ENCODE data around the gene TRIB2. TPM values are rescaled to one million over a fixed set of nuclear protein-coding genes. Genes with fewer than 3 reads are reported as not detected.

Gene TRIB2
- total RNA-seq, 1 donor from 2014 or later, result 90.9 TPM

DNA sequence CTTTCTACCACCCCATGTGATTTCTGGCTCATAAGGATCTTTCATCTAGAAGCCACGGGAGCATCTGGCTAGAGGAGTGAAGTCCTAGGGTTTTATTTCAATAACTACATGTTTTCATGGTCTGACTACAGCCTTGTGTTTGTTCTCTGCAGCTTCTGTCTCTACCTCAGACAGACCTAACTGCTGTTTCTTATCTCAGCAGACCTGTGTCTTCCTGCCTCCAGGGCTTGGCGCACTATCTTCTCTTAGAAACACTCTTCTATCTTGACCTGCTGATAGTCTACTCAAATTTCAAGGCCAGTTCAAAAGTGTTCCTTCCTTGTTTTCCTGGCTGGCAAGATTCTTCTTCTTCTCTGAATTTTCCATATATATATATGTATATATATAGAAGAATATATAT lies 11.0 kb upstream of the TRIB2 start:
- Mint-ChIP-seq H3K9me3 (peaks cover 8% of the 10 kb centered on the region), H3K4me1 (ENCODE audit: unreplicated experiment) (peaks cover 12% of the 10 kb centered on the region), H3K4me3 (no peak overlapping the region), H3K27ac (no peak overlapping the region), H3K36me3 (no peaks in the 10 kb centered on the region), H3K27me3 (no peaks in the 10 kb centered on the region)
- TF ChIP-seq CTCF (conservative IDR thresholded peaks at IDR 0.05), result no peak
- DNase-seq (ENCODE audit: extremely low spot score, unreplicated experiment), result no peak

GRCh38 chr2:12708508-12709206 lies 8.1 kb upstream of the TRIB2 start:
- no peak for TF ChIP-seq CTCF (conservative IDR thresholded peaks at IDR 0.05)
- DNase-seq (ENCODE audit: extremely low spot score, unreplicated experiment), result no peak
- Mint-ChIP-seq H3K9me3 (peaks cover 13% of the 10 kb centered on the region), H3K4me1 (ENCODE audit: unreplicated experiment) (peaks cover 5% of the 10 kb centered on the region), H3K27ac (no peak overlapping the region), H3K36me3 (no peaks in the 10 kb centered on the region), H3K27me3 (no peaks in the 10 kb centered on the region), H3K4me3 (no peak overlapping the region)

GRCh38 chr2:12709207-12709522 lies 7.6 kb upstream of the TRIB2 start:
- Mint-ChIP-seq H3K9me3 (peaks cover 13% of the 10 kb centered on the region), H3K27ac (no peak overlapping the region), H3K27me3 (no peaks in the 10 kb centered on the region), H3K4me3 (no peak overlapping the region), H3K36me3 (no peaks in the 10 kb centered on the region), H3K4me1 (ENCODE audit: unreplicated experiment) (peaks cover 5% of the 10 kb centered on the region)
- no peak for TF ChIP-seq CTCF (conservative IDR thresholded peaks at IDR 0.05)
- no peak for DNase-seq (ENCODE audit: extremely low spot score, unreplicated experiment)

DNA sequence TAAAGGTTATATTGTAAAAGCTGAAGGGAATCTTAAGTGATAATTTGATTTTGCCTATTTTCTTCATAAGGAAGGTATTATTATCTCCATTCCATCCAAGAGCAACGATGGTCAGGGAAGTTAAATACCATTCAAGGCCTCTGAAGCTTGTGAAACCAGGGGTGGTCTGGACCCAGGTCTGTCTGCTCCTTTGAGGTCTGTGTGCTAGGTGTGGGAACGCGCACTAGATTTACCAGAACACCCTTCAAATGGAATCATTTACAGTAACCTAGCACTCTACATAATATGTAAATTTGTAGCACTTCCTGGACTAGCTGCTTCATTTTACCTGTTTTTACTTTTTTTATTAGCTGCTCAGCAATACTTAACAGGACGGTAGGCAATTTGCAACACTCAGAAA lies 6.4 kb upstream of the TRIB2 start:
- Mint-ChIP-seq H3K27ac (no peak overlapping the region), H3K9me3 (peaks cover 16% of the 10 kb centered on the region), H3K4me1 (ENCODE audit: unreplicated experiment) (peaks cover 14% of the 10 kb centered on the region), H3K27me3 (no peaks in the 10 kb centered on the region), H3K4me3 (no peak overlapping the region), H3K36me3 (no peaks in the 10 kb centered on the region)
- DNase-seq (ENCODE audit: extremely low spot score, unreplicated experiment), result no peak
- no peak for TF ChIP-seq CTCF (conservative IDR thresholded peaks at IDR 0.05)

DNA sequence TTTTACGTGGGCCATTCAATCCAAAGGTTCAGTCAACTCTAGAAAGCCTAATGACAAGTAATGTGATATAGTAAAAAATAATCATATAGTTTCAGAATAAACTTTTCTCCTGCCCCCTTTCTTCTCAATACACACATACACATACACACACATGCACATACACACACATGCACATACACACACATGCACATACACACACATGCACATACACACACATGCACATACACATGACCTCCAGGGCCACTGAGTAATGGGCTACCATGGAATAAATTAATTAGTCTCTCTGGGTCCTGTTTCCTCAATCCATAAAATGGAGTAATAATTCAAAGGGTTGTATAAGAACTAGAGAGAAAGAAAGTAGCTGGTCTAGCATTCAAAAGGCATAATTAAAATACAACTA lies 5.4 kb upstream of the TRIB2 start:
- Mint-ChIP-seq H3K4me3 (no peak overlapping the region), H3K36me3 (no peaks in the 10 kb centered on the region), H3K4me1 (ENCODE audit: unreplicated experiment) (peaks cover 20% of the 10 kb centered on the region)

More for the DNA sequence above, 5.4 kb upstream of the TRIB2 start:
- no peak for DNase-seq (ENCODE audit: extremely low spot score, unreplicated experiment)
- Mint-ChIP-seq H3K9me3 (peaks cover 9% of the 10 kb centered on the region), H3K27ac (no peak overlapping the region), H3K27me3 (peaks cover 4% of the 10 kb centered on the region)
- TF ChIP-seq CTCF (conservative IDR thresholded peaks at IDR 0.05), result no peak

Data from type B pancreatic cell (in vitro differentiated cells).